Right atrium auricular region (tissue), 2 donors: ENCODE data around the gene DYSF. TPM values are rescaled to one million over a fixed set of nuclear protein-coding genes. Genes with fewer than 3 reads are reported as not detected.

Experiments
- DNase-seq: peaks from one replicate; pipeline ENCODE4 v3.0.0-alpha.2; 2019; ENCODE audit warnings: low spot score
- H3K27ac ChIP-seq, 2 donors: fragments of 200-600 bp; sonication (generic); 1 replicate in 1 of 2; 2 replicates in 1 of 2; pipeline ENCODE4 v1.5.1; 2016 to 2019
- H3K27me3 ChIP-seq, 2 donors: fragments of 200-600 bp; sonication (generic); one replicate each; pipeline versions ENCODE4 v1.5.1 to v1.6.0; 2017 to 2019
- H3K36me3 ChIP-seq: fragments of 200-600 bp; sonication (generic); one replicate; pipeline ENCODE4 v1.5.1; 2016
- H3K4me1 ChIP-seq, 2 donors: fragments of 200-600 bp; sonication (generic); one replicate each; pipeline versions ENCODE4 v1.5.1 to v1.6.0; 2017 to 2019
- H3K4me3 ChIP-seq, 2 donors: fragments of 200-600 bp; sonication (generic); 1 replicate in 1 of 2; 2 replicates in 1 of 2; pipeline ENCODE4 v1.5.1; 2017 to 2019; ENCODE audit warnings: mild to moderate bottlenecking in 1 of 2, moderate library complexity in 1 of 2
- H3K9me3 ChIP-seq, 2 donors: fragments of 200-600 bp; sonication (generic); one replicate each; pipeline ENCODE4 v1.5.1; 2019
- total RNA-seq, 2 donors: library from RNA; depleted of rRNA; stranded (reverse); fragments of >200 nt; gene quantifications; one replicate each; pipeline ENCODE4 v1.1.0, GENCODE V29; 2016
- TF ChIP-seq, protein P1 (sequence below), 2 donors: fragments of 200-600 bp; sonication (generic); IDR thresholded peaks; one replicate each; pipeline ENCODE4 v1.5.1; 2019; ENCODE audit warnings: antibody characterized with exemption in 2 of 2

The DYSF gene
- total RNA-seq, 2 donors from 2014 or later, result 31.3 to 52.1 TPM

DNA sequence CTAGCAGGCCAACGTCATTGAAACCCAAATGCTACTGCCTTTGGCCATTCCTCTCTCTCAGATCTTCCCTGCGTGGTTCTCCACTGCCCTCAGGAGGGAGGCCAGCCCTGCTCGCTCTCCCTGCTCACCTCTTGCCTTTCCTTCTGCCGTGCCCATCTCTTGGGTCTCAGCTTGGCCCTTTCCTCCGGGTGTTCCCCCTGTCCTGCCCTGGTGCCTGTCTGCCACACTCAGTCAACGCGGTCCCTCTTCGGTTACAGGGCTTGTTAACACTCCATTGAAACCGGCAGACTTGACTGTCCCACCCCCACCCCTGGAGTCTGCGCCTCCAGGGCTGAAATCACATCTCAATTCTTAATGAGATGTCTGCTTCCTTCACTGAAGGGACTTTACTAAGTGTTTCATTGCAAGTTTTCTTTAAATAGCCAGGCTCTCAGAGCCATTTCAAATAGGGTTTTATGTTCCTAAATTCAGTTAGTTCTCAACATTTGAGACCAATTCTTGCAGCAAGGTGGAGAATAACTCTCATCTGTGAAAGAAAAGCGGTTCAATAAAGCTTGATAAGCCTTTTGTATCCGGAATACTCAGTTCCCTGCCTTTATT is 237.6 kb downstream of the DYSF start:
- Histone ChIP-seq H3K4me1 (peaks cover 0 to 25% of the 10 kb centered on the region in 2 donors), H3K4me3 (no peak overlapping the region), H3K27me3 (no peaks in the 10 kb centered on the region), H3K27ac (no peak overlapping the region), H3K9me3 (no peaks in the 10 kb centered on the region), H3K36me3 (peaks cover 6% of the 10 kb centered on the region)
- TF ChIP-seq, protein P1, sequence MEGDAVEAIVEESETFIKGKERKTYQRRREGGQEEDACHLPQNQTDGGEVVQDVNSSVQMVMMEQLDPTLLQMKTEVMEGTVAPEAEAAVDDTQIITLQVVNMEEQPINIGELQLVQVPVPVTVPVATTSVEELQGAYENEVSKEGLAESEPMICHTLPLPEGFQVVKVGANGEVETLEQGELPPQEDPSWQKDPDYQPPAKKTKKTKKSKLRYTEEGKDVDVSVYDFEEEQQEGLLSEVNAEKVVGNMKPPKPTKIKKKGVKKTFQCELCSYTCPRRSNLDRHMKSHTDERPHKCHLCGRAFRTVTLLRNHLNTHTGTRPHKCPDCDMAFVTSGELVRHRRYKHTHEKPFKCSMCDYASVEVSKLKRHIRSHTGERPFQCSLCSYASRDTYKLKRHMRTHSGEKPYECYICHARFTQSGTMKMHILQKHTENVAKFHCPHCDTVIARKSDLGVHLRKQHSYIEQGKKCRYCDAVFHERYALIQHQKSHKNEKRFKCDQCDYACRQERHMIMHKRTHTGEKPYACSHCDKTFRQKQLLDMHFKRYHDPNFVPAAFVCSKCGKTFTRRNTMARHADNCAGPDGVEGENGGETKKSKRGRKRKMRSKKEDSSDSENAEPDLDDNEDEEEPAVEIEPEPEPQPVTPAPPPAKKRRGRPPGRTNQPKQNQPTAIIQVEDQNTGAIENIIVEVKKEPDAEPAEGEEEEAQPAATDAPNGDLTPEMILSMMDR (IDR thresholded peaks at IDR 0.05), result no peak
- no peak for DNase-seq

DNA sequence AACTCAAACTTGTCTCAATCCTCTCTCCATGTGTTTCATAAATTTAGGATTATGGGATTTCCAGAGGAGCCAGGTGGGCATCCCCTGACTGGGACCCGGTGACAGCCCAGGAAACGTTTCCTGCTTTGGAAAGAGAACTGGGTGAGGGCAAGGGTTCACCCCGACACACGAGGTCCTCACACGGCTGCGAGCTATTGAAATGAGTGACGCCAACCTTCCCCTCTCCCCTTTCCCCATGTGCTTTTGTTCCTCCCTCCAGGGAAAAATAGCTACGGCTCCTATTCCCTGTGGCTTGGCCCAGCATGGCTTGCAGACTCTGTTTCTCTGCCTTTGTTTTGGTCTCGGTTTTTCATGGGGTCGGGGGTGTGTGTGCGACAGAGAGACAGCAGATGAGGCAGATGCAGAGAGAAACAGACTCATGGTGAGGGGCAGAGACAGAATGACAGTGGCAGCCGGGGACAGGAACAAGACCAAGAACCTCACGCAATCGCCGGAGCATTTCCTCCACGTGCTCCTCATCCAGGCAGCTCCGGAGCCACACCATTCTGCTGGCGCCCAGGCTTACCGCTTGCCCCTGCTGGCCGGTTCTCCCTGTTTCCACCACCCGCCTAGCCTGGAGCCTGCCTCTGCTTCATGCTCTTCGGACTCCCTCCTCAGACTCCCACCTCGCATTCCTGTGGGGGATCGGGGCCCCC is 238.5 kb downstream of the DYSF start:
- Histone ChIP-seq H3K27me3 (no peaks in the 10 kb centered on the region), H3K4me3 (no peak overlapping the region), H3K27ac (no peak overlapping the region), H3K4me1 (peaks cover 0 to 24% of the 10 kb centered on the region in 2 donors), H3K36me3 (peaks cover 6% of the 10 kb centered on the region), H3K9me3 (no peaks in the 10 kb centered on the region)
- TF ChIP-seq, protein P1 (IDR thresholded peaks at IDR 0.05), result no peak
- DNase-seq, result no peak

DNA sequence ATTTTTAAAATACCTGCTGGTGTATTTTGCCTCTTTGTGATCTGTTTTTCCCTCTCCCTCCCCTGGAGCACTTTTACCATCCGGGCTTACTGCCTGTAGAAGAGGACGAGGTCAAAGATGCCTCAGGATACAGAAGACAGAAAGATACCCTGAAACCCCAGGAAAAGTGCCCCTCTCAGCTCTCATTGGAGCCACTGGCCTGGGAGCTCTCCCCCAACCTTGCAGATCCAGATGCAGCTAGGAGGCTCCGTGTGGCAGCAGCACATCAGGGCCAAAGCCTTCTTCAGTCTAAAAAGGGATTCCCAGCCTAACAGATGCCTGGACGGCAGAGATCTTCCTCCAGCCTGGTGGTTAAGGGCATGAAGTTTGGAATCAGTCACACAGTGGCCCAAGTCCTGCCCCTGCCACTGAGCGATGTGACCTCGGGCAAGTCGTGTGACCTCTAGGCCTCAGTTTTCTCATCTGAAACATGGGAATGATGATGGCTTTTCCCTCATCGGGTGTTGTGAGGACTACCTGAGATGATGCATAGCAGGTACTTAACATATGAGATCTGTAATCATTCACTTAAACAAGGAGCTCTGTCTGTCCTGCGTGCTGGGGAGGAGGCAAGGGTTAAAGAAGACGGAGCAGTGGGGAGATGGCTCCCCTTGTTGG is 239.4 kb downstream of the DYSF start:
- H3K36me3 ChIP-seq, result peaks cover 6% of the 10 kb centered on the region
- H3K9me3 ChIP-seq, result no peaks in the 10 kb centered on the region
- H3K4me1 ChIP-seq, result peaks cover 0 to 22% of the 10 kb centered on the region in 2 donors
- no peaks in the 10 kb centered on the region for H3K27me3 ChIP-seq
- no peak for DNase-seq
- no peak overlapping the region for H3K27ac ChIP-seq
- H3K4me3 ChIP-seq, result no peak overlapping the region
- TF ChIP-seq, protein P1 (IDR thresholded peaks at IDR 0.05), result no peak

DNA sequence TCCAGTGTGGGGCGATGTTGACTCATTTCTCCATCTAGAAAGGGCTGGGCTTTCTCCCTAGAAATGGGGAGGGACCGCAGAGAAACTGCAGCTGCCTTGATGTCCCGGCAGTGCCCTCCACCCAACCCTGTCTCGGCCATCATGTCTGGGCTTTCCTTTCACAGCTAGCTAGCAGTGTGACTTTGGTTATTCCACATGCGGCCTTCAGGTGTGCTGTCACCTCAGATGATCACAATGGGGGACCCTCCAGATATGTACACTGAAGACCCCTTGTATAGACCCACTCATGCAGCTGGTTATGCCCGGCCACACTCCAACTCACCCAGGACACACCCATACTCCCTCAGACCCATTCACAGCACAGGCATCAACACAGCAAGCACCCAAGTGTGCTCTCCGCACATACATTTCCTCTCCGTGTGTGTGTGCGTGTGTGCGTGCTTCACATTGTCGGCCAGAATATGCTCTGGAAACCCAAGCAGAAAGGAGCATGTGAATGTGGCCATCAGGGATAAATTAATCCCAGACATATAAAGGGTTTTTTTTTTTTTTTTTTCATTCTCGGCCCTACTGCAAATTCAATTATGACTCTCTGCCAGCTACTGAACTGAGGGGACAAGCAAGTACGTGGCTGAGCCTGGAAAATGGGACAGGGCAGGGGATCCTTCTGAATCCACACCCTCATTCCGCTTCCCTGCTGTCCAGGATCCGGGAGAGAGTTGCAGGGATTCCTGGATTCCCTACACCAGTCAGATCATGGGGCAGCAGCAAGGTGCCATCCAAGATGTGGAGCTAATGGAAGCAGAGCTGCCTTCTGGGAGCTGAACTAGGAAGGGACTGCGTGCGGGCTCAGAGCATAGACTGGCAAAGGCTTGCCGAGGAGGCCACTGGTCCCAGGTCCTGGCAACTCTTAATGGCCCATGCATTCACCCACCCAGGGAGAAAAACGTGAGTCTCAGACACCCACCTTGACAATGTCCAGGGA is 240.2 kb downstream of the DYSF start:
- Histone ChIP-seq H3K4me1 (peaks cover 0 to 22% of the 10 kb centered on the region in 2 donors), H3K36me3 (peaks cover under 1% of the 10 kb centered on the region), H3K9me3 (no peaks in the 10 kb centered on the region), H3K27ac (no peak overlapping the region), H3K27me3 (no peaks in the 10 kb centered on the region), H3K4me3 (no peak overlapping the region)
- no peak for DNase-seq
- TF ChIP-seq, protein P1 (IDR thresholded peaks at IDR 0.05), result no peak

DNA sequence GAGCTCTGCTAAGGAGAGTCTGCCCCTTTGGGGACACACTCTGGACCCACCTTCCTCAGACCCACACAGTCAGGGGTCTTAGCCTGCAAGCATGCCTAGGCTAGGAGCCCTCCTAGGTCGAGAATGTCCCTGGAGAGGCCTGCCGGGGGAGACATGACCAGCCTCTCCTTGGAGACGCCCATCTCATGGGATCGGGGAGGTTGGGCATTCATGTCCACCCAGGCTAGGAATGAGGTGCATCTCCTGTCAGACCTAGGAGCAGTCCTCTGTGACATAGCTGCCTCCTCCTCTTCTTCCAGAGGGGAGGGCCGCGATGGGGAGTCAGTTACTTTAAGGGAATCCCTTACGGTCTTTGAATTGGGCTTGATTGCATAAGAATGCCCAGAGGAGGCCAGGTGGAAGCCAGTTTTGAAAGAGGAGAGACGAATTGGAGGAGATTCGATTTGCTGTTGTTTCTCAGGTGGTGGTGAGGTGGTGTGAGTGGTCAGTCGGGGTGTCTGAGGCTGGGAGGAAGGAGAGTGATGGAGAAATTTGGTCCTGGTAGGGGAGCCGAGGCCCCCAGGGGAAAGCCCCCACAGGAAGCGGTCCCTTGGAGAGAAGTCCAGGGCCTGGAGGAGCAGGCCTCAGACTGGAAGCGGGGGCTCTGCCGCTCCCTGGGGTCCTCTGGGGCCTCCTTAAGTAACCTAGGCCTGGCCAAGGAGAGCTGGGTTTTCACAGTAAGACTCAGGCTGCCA is 241.3 kb downstream of the DYSF start:
- TF ChIP-seq, protein P1 (IDR thresholded peaks at IDR 0.05), result no peak
- Histone ChIP-seq H3K4me3 (no peak overlapping the region), H3K27ac (no peak overlapping the region), H3K36me3 (no peaks in the 10 kb centered on the region), H3K4me1 (peaks cover 0 to 28% of the 10 kb centered on the region in 2 donors), H3K9me3 (no peaks in the 10 kb centered on the region), H3K27me3 (no peaks in the 10 kb centered on the region)
- DNase-seq, result no peak
